HL-60/S4 treated with phorbol 12-myristate 13-acetate at 8.2 ng/mL for 4 days and 3 days (cell line): ENCODE results near the gene CHAD.
"Not testable (repeated sequence)": the region's sequence is repeated elsewhere in the genome, so short reads cannot be mapped to it uniquely, and the experiment has no call there.

Experiments
- in situ Hi-C: fragments of 300-500 bp; cut with MboI; formaldehyde crosslinking; loops from 2 replicates; pipeline ENCODE4 v1.15.0; 2022; ENCODE audit warnings: low sequenced_read_pairs

Gene CHAD

GRCh38 chr17:50475362-50475761 lies 6.7 kb upstream of the CHAD start:
- in situ Hi-C loops: no loop called here

- in situ Hi-C loops: no loop called here
Measured at GRCh38 chr17:50474523-50474922, 5.8 kb upstream of the CHAD start.

- in situ Hi-C loops: no loop called here
Measured at GRCh38 chr17:50473901-50474300, 5.2 kb upstream of the CHAD start.

GRCh38 chr17:50472761-50473161 lies 4.1 kb upstream of the CHAD start:
- in situ Hi-C loops: not testable (repeated sequence)

- in situ Hi-C loops: no loop called here
Measured at GRCh38 chr17:50472286-50472685, 3.6 kb upstream of the CHAD start.

GRCh38 chr17:50471009-50471905 lies 2.6 kb upstream of the CHAD start:
- in situ Hi-C loops: no loop called here

- in situ Hi-C loops: no loop called here
Measured at GRCh38 chr17:50470426-50470825, 1.7 kb upstream of the CHAD start.

GRCh38 chr17:50469671-50470305 lies 1.1 kb upstream of the CHAD start:
- in situ Hi-C loops: no loop called here

- in situ Hi-C loops: no loop called here
Measured at GRCh38 chr17:50469208-50469605, 527 bp upstream of the CHAD start.

- in situ Hi-C loops: no loop called here
Measured at GRCh38 chr17:50467855-50468303, 801 bp downstream of the CHAD start.

- in situ Hi-C loops: no loop called here
Measured at GRCh38 chr17:50467114-50467854, 1.4 kb downstream of the CHAD start.

GRCh38 chr17:50466371-50467113 lies 2.1 kb downstream of the CHAD start:
- in situ Hi-C loops: no loop called here

- in situ Hi-C loops: no loop called here
Measured at GRCh38 chr17:50465635-50466034, 3.0 kb downstream of the CHAD start.

- in situ Hi-C loops: no loop called here
Measured at GRCh38 chr17:50465171-50465570, 3.5 kb downstream of the CHAD start.

- in situ Hi-C loops: no loop called here
Measured at GRCh38 chr17:50464736-50465135, 3.9 kb downstream of the CHAD start.

- in situ Hi-C loops: no loop called here
Measured at GRCh38 chr17:50464121-50464520, 4.6 kb downstream of the CHAD start.

GRCh38 chr17:50462446-50462845 lies 6.2 kb downstream of the CHAD start:
- in situ Hi-C loops: no loop called here

- in situ Hi-C loops: no loop called here
Measured at GRCh38 chr17:50461550-50462132, 7.0 kb downstream of the CHAD start.

GRCh38 chr17:50460831-50461526 lies 7.7 kb downstream of the CHAD start:
- in situ Hi-C loops: no loop called here

GRCh38 chr17:50459756-50460155 lies 8.9 kb downstream of the CHAD start:
- in situ Hi-C loops: no loop called here
